CD4-positive, alpha-beta T cell (primary cell): ENCODE results near the gene CRLF3. TPM values are rescaled to one million over a fixed set of nuclear protein-coding genes. Genes with fewer than 3 reads are reported as not detected.

Experiments used
- ATAC-seq: fragments of 200-7000 bp; cut with Tn5 transposase; one replicate; pipeline ENCODE4 v1.10.0; 2022; ENCODE audit warnings: mild to moderate bottlenecking; ENCODE audit not compliant: poor library complexity
- CTCF ChIA-PET: fragments of 350-600 bp; sonication (Branson Sonifier 250); formaldehyde crosslinking; loops from one replicate; lab custom pipeline; 2021; ENCODE audit warnings: antibody characterized with exemption, inconsistent platforms; lab: Charles Lee
- POLR2A ChIA-PET: fragments of 350-600 bp; sonication (Branson Sonifier 250); formaldehyde crosslinking; loops from one replicate; lab custom pipeline; 2021; ENCODE audit warnings: antibody characterized with exemption, inconsistent platforms; lab: Charles Lee
- DNase-seq, 14 experiments: peaks; one replicate each; pipeline ENCODE4 v3.0.0-alpha.2; 2013 to 2020; ENCODE audit warnings: mixed read lengths in 2 of 14
- H3K27ac ChIP-seq, 2 donors: one replicate each; pipeline versions ENCODE4 v1.5.1 to v1.7.0; 2013; ENCODE audit warnings: low read length in 2 of 2, low read depth in 1 of 2, mild to moderate bottlenecking in 1 of 2
- H3K27me3 ChIP-seq, 2 experiments: 1 replicate in 1 of 2; 2 replicates in 1 of 2; pipeline versions ENCODE4 v1.6.1 to v1.7.0; 2013; ENCODE audit warnings: low read length in 2 of 2, control low read depth in 1 of 2, mild to moderate bottlenecking in 1 of 2, moderate library complexity in 1 of 2; ENCODE audit not compliant: insufficient read depth in 2 of 2, control insufficient read depth in 1 of 2
- H3K36me3 ChIP-seq: one replicate; pipeline ENCODE4 v1.6.1; 2013; ENCODE audit warnings: low read length, control low read depth; ENCODE audit not compliant: insufficient read depth
- H3K4me1 ChIP-seq: one replicate; pipeline ENCODE4 v1.6.1; 2013; ENCODE audit warnings: low read length, control low read depth; ENCODE audit not compliant: insufficient read depth
- H3K4me3 ChIP-seq: one replicate; pipeline ENCODE4 v1.5.1; 2013; ENCODE audit warnings: mild to moderate bottlenecking, low read length, moderate library complexity
- H3K9me3 ChIP-seq, 2 experiments: 1 replicate in 1 of 2; 2 replicates in 1 of 2; pipeline versions ENCODE4 v1.6.1 to v1.7.0; 2013; ENCODE audit warnings: low read length in 2 of 2, mild to moderate bottlenecking in 2 of 2, control low read depth in 1 of 2, moderate library complexity in 1 of 2; ENCODE audit not compliant: control insufficient read depth in 1 of 2, insufficient read depth in 1 of 2
- H3K27ac Mint-ChIP-seq: one replicate; pipeline ENCODE4 v1.8.0; 2020; ENCODE audit warnings: mixed read lengths
- H3K27me3 Mint-ChIP-seq: one replicate; pipeline ENCODE4 v1.8.0; 2021; ENCODE audit warnings: mixed read lengths
- H3K36me3 Mint-ChIP-seq: one replicate; pipeline ENCODE4 v1.8.0; 2021; ENCODE audit warnings: low read depth, mixed read lengths
- H3K4me1 Mint-ChIP-seq: one replicate; pipeline ENCODE4 v1.8.0; 2021; ENCODE audit warnings: low read depth, mixed read lengths
- H3K4me3 Mint-ChIP-seq: one replicate; pipeline ENCODE4 v1.8.0; 2020; ENCODE audit warnings: mild to moderate bottlenecking, mixed read lengths
- H3K9me3 Mint-ChIP-seq: one replicate; pipeline ENCODE4 v1.8.0; 2020; ENCODE audit warnings: mixed read lengths
- CTCF ChIP-seq: fragments of 200-600 bp; IDR thresholded peaks from one replicate; pipeline ENCODE4 v1.8.0; 2022; ENCODE audit warnings: antibody characterized with exemption, mild to moderate bottlenecking
- intact Hi-C, 2 experiments: fragments of 100-400 bp; cut with DNase I in 1 of 2; cut with micrococcal nuclease in 1 of 2; formaldehyde crosslinking; loops; one replicate each; pipeline versions ENCODE4 v1.15.1 to v1.9.0; 2023 to 2025; cut with DNase I, micrococcal nuclease
- total RNA-seq, 174 experiments: library from RNA in 2 of 174; stranded (reverse) in 2 of 174; gene quantifications; one replicate each; pipeline ENCODE4 v1.2.3 and lab custom pipeline; 2021 to 2026

CRLF3 gene
- total RNA-seq, 2 experiments from 2014 or later, result 60.9 to 62.9 TPM

- no peak overlapping the region for H3K27ac Mint-ChIP-seq
- intact Hi-C loops, result no loop called here
- H3K9me3 Mint-ChIP-seq, result no peaks in the 10 kb centered on the region
- no peak overlapping the region for H3K27ac ChIP-seq
- no peak for DNase-seq
- H3K4me3 Mint-ChIP-seq, result no peak overlapping the region
- H3K4me3 ChIP-seq, result no peak overlapping the region
- no peaks in the 10 kb centered on the region for H3K4me1 Mint-ChIP-seq
- H3K27me3 ChIP-seq, result no peaks in the 10 kb centered on the region
- no peak for TF ChIP-seq CTCF
- no peaks in the 10 kb centered on the region for H3K9me3 ChIP-seq
- H3K36me3 Mint-ChIP-seq, result peaks cover 9% of the 10 kb centered on the region
- no peaks in the 10 kb centered on the region for H3K27me3 Mint-ChIP-seq
- ChIA-PET CTCF (no interaction called here), POLR2A (no interaction called here)
- no peaks in the 10 kb centered on the region for H3K4me1 ChIP-seq
- no peaks in the 10 kb centered on the region for H3K36me3 ChIP-seq
- no peak for ATAC-seq
Measured at GRCh38 chr17:30858556-30859250, 34.2 kb upstream of the CRLF3 start.

GRCh38 chr17:30854146-30854545, 29.7 kb upstream of the CRLF3 start:
- H3K4me3 Mint-ChIP-seq, result no peak overlapping the region
- no peaks in the 10 kb centered on the region for H3K4me1 Mint-ChIP-seq
- no peaks in the 10 kb centered on the region for H3K9me3 Mint-ChIP-seq
- intact Hi-C loops, result no loop called here
- Histone ChIP-seq H3K36me3 (peaks cover 4% of the 10 kb centered on the region), H3K4me3 (no peak overlapping the region), H3K27me3 (no peaks in the 10 kb centered on the region), H3K4me1 (no peaks in the 10 kb centered on the region), H3K27ac (no peak overlapping the region), H3K9me3 (no peaks in the 10 kb centered on the region)
- no peaks in the 10 kb centered on the region for H3K27me3 Mint-ChIP-seq
- no peak overlapping the region for H3K27ac Mint-ChIP-seq
- peaks cover 7% of the 10 kb centered on the region for H3K36me3 Mint-ChIP-seq
- ChIA-PET POLR2A (no interaction called here), CTCF (no interaction called here)
- no peak for TF ChIP-seq CTCF
- ATAC-seq (no peak), DNase-seq (no peak)

- H3K4me3 Mint-ChIP-seq, result no peak overlapping the region
- no peaks in the 10 kb centered on the region for H3K4me1 Mint-ChIP-seq
- no peak overlapping the region for H3K27ac Mint-ChIP-seq
- no peak for TF ChIP-seq CTCF
- H3K36me3 Mint-ChIP-seq, result peaks cover 10% of the 10 kb centered on the region
- Histone ChIP-seq H3K9me3 (no peaks in the 10 kb centered on the region), H3K27me3 (no peaks in the 10 kb centered on the region), H3K36me3 (peaks cover 4% of the 10 kb centered on the region), H3K4me3 (no peak overlapping the region), H3K4me1 (no peaks in the 10 kb centered on the region), H3K27ac (no peak overlapping the region)
- POLR2A ChIA-PET, result no interaction called here
- H3K9me3 Mint-ChIP-seq, result no peaks in the 10 kb centered on the region
- DNase-seq, result no peak
- intact Hi-C loops, result no loop called here
- CTCF ChIA-PET, result no interaction called here
- no peaks in the 10 kb centered on the region for H3K27me3 Mint-ChIP-seq
- no peak for ATAC-seq
Measured at GRCh38 chr17:30848021-30848420, 23.5 kb upstream of the CRLF3 start.
